Brain microvascular endothelial cell (primary cell): ENCODE results near the gene PIGO.

Experiments
- DNase-seq: peaks from one replicate; pipeline ENCODE4 v3.0.0-alpha.2; 2020
- H3K27ac ChIP-seq: fragments of 250-450 bp; sonication (Bioruptor Pico); 2 replicates; pipeline ENCODE4 v1.5.1; 2020; ENCODE audit warnings: mild to moderate bottlenecking, moderate library complexity
- H3K27me3 ChIP-seq: fragments of 250-450 bp; sonication (Bioruptor Pico); replicated peaks from 2 replicates; pipeline ENCODE4 v1.5.1; 2020; ENCODE audit warnings: mild to moderate bottlenecking
- H3K36me3 ChIP-seq: fragments of 250-450 bp; sonication (Bioruptor Pico); replicated peaks from 2 replicates; pipeline ENCODE4 v1.5.1; 2020; ENCODE audit warnings: mild to moderate bottlenecking
- H3K4me3 ChIP-seq: 2 replicates; pipeline ENCODE4 v1.5.1; 2011; ENCODE audit warnings: low read depth, mild to moderate bottlenecking, control low read depth, low read length, moderate library complexity
- CTCF ChIP-seq: IDR thresholded peaks from 2 replicates; pipeline ENCODE4 v1.5.1; 2011; ENCODE audit warnings: low read depth, mild to moderate bottlenecking, moderate library complexity, low read length, control low read depth, inconsistent platforms; ENCODE audit errors: missing control alignments
- in situ Hi-C: cut with HindIII; loops from 2 replicates; pipeline ENCODE4 v1.10.0; 2017; ENCODE audit warnings: low sequenced_read_pairs, low pct_ligation_motif_present

The PIGO gene

DNA sequence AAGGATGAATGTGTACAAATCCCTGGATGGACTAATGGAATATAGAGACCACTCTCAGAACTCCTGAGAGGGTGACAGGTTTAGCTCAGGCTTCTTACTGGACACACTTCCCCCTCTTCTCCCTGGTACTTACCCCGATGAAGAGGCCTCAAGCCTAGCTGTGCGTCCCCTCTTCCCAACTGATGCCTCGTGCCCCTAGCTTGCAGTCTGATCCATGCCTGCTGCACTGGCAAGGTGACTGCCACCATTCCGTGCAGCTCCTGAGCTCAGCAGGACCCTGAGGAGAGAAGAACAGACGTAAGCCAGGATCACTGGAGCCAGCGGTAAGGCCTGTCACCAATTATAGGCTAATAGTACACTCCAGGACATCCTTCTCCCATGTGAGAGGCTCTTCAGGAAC is 12.1 kb upstream of the PIGO start:
- H3K27ac ChIP-seq: no peak overlapping the region
- H3K36me3 ChIP-seq: peaks cover 40% of the 10 kb centered on the region
- in situ Hi-C loops: no loop called here
- H3K4me3 ChIP-seq: no peak overlapping the region
- TF ChIP-seq CTCF: no peak
- H3K27me3 ChIP-seq: no peaks in the 10 kb centered on the region
- no peak for DNase-seq

- DNase-seq: no peak
- no peak overlapping the region for H3K4me3 ChIP-seq
- in situ Hi-C loops: no loop called here
- H3K27ac ChIP-seq: no peak overlapping the region
- no peaks in the 10 kb centered on the region for H3K27me3 ChIP-seq
- TF ChIP-seq CTCF: no peak
- H3K36me3 ChIP-seq: peaks cover 40% of the 10 kb centered on the region
Measured at GRCh38 chr9:35107297-35108290, 11.2 kb upstream of the PIGO start.

DNA sequence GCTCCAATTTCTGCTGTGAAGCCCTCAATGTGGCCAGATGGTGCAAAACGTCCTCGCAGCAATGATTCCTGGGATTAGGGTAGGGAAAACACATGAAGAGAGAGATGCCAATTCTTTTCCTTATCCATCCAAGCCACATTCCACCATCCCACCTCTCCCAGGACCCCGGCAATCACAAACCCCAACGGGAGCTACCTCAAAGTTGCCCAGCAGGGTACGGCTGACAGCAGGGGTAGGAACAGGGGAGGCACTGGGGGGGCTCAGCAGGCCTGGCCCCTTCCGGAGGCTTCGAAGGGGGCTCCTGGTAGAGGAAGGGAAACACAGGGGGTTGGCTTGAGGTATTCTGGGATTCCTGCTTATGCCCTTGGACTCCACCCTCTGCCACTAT is 9.9 kb upstream of the PIGO start:
- Histone ChIP-seq H3K27me3 (no peaks in the 10 kb centered on the region), H3K4me3 (no peak overlapping the region), H3K27ac (no peak overlapping the region), H3K36me3 (peaks cover 46% of the 10 kb centered on the region)
- in situ Hi-C loops: no loop called here
- TF ChIP-seq CTCF: no peak
- DNase-seq: no peak

GRCh38 chr9:35105571-35106342 is 9.4 kb upstream of the PIGO start:
- no peaks in the 10 kb centered on the region for H3K27me3 ChIP-seq
- no peak overlapping the region for H3K4me3 ChIP-seq
- H3K36me3 ChIP-seq: peaks cover 50% of the 10 kb centered on the region
- DNase-seq: no peak
- in situ Hi-C loops: no loop called here
- no peak overlapping the region for H3K27ac ChIP-seq
- no peak for TF ChIP-seq CTCF

DNA sequence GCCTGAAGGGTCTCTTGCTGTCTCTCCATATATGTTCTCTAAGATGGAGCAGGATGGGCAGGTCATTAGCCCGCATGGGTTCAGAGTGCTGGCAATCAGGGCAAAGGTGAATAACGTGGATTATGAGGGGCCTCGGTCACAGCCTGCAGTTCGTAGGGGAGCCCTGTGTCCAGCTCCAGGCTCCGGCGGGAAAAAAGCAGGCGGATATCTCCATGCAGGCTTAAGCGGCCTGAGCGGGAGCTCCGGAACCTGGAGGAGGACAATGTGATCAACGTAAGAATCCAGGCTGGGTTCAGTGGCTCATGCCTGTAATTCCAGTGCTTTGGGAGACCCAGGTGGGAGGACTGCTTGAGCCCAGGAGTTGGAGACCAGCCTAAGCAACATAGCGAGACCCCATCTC is 8.7 kb upstream of the PIGO start:
- no peak for DNase-seq
- Histone ChIP-seq H3K4me3 (no peak overlapping the region), H3K27ac (no peak overlapping the region), H3K27me3 (no peaks in the 10 kb centered on the region), H3K36me3 (peaks cover 56% of the 10 kb centered on the region)
- in situ Hi-C loops: no loop called here
- TF ChIP-seq CTCF: no peak
